NCI-H128 (cell line): Measurements from ENCODE around the gene RAG2.
"Not testable (repeated sequence)": the region's sequence is repeated elsewhere in the genome, so short reads cannot be mapped to it uniquely, and the experiment has no call there.

Experiments
- DNase-seq: peaks from one replicate; lab custom pipeline; 2025; ENCODE audit not compliant: unreplicated experiment; lab: John Stamatoyannopoulos, UW

RAG2 gene

DNA sequence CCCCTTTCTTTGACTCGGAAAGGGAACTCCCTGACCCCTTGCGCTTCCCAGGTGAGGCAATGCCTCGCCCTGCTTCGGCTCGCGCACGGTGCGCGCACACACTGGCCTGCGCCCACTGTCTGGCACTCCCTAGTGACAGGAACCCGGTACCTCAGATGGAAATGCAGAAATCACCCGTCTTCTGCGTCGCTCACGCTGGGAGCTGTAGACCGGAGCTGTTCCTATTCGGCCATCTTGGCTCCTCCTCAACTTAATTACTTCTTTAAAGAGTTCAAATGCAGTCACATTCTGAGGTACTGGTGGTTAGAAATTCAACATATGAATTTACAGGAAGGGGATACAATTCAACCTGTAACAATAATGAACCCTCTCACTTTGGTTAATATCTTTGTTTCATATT lies 40.6 kb downstream of the RAG2 start:
- DNase-seq = not testable (repeated sequence)

DNA sequence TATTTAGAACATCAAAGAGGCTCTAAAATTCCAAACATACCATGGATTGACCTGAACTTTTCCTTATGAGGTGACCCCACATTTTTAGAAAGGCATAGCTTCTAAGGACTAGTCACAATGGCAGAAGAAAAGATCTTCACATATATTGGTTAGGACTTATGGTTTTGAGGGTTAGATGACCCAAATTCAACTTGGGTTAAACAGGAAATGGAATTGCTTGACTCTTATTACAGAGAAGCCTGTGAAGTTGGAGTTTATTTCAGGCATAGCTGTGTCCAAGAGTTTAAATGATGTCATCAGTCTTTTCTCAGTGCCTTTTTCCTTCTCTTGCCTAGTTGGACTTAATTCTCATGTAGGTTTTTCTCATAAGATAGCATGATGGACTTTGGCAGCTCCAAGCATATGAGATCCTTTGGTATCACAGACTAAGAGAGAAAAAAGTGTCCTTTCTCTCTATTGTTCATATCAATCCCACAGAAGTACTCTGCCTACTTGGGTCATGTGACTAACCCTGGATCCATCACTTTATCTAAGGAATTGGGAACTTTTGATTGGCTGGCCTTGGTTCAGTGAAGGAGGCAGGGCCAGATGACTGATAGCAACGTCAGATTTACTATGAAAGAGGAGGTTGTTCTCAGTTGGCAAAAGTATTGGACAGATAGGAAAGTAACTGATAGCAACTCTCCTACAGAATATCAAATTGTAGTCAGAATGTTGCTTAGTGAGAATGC lies 47.5 kb downstream of the RAG2 start:
- no peak for DNase-seq
